ENCODE data around the gene RAPH1. TPM values are rescaled to one million over a fixed set of nuclear protein-coding genes. Genes with fewer than 3 reads are reported as not detected.
A peak's percentile ranks its signal among the peaks of the same experiment; 100 is the strongest.

Gene RAPH1
- polyA plus RNA-seq, 1 donor from 2014 or later = 13.9 TPM

DNA sequence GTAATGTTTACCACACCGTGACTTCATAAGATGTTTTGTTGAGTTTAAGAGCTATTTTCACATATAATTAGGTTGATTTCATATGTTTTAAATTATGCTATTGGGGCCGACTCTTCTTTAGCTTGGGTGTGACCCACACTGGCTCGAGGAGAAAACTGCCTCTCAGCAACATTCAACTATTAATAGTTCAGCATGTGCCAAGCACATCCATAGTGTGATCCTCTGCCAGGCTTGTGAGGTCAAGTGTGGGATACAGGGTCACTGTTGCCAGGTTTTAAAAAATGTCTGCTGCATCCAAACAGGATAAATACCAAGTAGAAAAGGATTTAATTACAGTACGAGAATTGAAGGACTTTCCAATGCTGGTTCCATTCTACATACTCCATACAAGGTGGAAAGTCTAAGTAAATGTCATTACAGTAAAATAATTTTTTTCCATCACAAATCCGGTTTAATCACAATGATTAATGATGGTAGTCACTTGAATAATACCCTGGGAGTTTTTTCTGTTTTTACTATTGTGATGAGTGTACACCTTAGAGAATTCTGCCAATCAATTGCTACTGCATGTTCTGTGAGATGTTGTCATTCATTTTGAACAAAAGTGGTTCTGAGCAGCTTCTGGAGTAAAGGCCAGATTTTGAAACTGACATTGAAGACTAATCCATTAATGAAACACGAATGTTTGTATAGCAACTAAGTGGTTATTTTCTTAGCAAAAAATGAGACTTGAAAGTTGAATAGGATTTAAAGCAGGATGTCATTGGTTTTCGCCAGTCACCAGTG is 122.4 kb downstream of the RAPH1 start:
- Histone ChIP-seq H4K20me1 (ENCODE audit: insufficient read depth) (no peaks in the 10 kb centered on the region), H3F3A (ENCODE audit: insufficient read depth, low read length, poor library complexity, severe bottlenecking) (no peaks in the 10 kb centered on the region), H3K27me3 (ENCODE audit: insufficient read depth, low read depth, low read length) (no peaks in the 10 kb centered on the region), H3K4me3 (ENCODE audit: low read length) (no peak overlapping the region), H3K79me2 (replicated peaks; ENCODE audit: insufficient read depth, low read length) (no peaks in the 10 kb centered on the region), H3K36me3 (ENCODE audit: insufficient read depth, low read length) (peaks cover 12% of the 10 kb centered on the region), H3K9me3 (ENCODE audit: low read length) (no peaks in the 10 kb centered on the region), H3K9me2 (ENCODE audit: insufficient read depth, low read length) (no peaks in the 10 kb centered on the region), H2AFZ (ENCODE audit: low read depth, low read length) (no peak overlapping the region), H3K27ac (ENCODE audit: low read length) (no peak overlapping the region), H3K4me2 (ENCODE audit: low read length) (no peak overlapping the region), H3K9ac (ENCODE audit: low read length) (no peak overlapping the region)
- TF ChIP-seq POLR2AphosphoS5 (IDR thresholded peaks at IDR 0.05) = peak; percentile 20
- no peak for TF ChIP-seq TAF1 (IDR thresholded peaks at IDR 0.05; ENCODE audit: low read depth)
- TF ChIP-seq EP300 (conservative IDR thresholded peaks at IDR 0.05; ENCODE audit: poor library complexity, severe bottlenecking) = peak; percentile 34
- no peak for TF ChIP-seq REST (IDR thresholded peaks at IDR 0.05; ENCODE audit: borderline replicate concordance)

GRCh38 chr2:203407496-203407895 is 127.6 kb downstream of the RAPH1 start:
- no peaks in the 10 kb centered on the region for H3K9me3 ChIP-seq (ENCODE audit: low read length)
- no peaks in the 10 kb centered on the region for H3K79me2 ChIP-seq (replicated peaks; ENCODE audit: insufficient read depth, low read length)
- H3K36me3 ChIP-seq (ENCODE audit: insufficient read depth, low read length) = peaks cover 7% of the 10 kb centered on the region
- H3K9me2 ChIP-seq (ENCODE audit: insufficient read depth, low read length) = no peaks in the 10 kb centered on the region
- H3K27me3 ChIP-seq (ENCODE audit: insufficient read depth, low read depth, low read length) = no peaks in the 10 kb centered on the region
- no peaks in the 10 kb centered on the region for H4K20me1 ChIP-seq (ENCODE audit: insufficient read depth)
- no peak overlapping the region for H3K9ac ChIP-seq (ENCODE audit: low read length)
- no peaks in the 10 kb centered on the region for H3F3A ChIP-seq (ENCODE audit: insufficient read depth, low read length, poor library complexity, severe bottlenecking)
- H3K4me2 ChIP-seq (ENCODE audit: low read length) = no peak overlapping the region
- no peak overlapping the region for H3K4me3 ChIP-seq (ENCODE audit: low read length)
- no peak for TF ChIP-seq REST (IDR thresholded peaks at IDR 0.05; ENCODE audit: borderline replicate concordance)
- H2AFZ ChIP-seq (ENCODE audit: low read depth, low read length) = no peak overlapping the region
- no peak overlapping the region for H3K27ac ChIP-seq (ENCODE audit: low read length)

DNA sequence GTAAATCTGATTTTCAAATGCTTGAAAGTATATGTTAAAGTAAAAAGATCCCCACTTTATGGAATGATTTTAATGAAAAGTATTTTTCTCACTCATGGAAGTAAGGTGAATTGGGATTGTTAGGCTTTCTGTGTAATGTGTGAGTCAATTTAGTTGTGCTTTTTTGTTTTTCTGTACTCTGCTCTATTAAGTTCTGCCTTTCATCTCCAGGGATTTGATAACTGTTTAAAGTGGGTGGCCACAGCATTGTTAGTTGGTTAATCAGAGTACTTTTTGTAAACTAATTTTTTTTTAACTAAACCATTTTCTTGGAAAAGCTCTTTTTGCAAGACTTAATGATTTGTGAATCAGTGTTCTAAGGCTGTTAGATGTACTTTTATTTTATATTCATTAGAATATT is 130.1 kb downstream of the RAPH1 start:
- H3K9me2 ChIP-seq (ENCODE audit: insufficient read depth, low read length) = no peaks in the 10 kb centered on the region
- no peaks in the 10 kb centered on the region for H3K9me3 ChIP-seq (ENCODE audit: low read length)
- no peaks in the 10 kb centered on the region for H4K20me1 ChIP-seq (ENCODE audit: insufficient read depth)
- H3F3A ChIP-seq (ENCODE audit: insufficient read depth, low read length, poor library complexity, severe bottlenecking) = no peaks in the 10 kb centered on the region
- H3K9ac ChIP-seq (ENCODE audit: low read length) = no peak overlapping the region
- no peak overlapping the region for H3K4me3 ChIP-seq (ENCODE audit: low read length)
- no peaks in the 10 kb centered on the region for H3K79me2 ChIP-seq (replicated peaks; ENCODE audit: insufficient read depth, low read length)
- no peaks in the 10 kb centered on the region for H3K27me3 ChIP-seq (ENCODE audit: insufficient read depth, low read depth, low read length)
- no peak overlapping the region for H3K27ac ChIP-seq (ENCODE audit: low read length)
- H2AFZ ChIP-seq (ENCODE audit: low read depth, low read length) = no peak overlapping the region
- H3K36me3 ChIP-seq (ENCODE audit: insufficient read depth, low read length) = peaks cover 6% of the 10 kb centered on the region
- no peak overlapping the region for H3K4me2 ChIP-seq (ENCODE audit: low read length)
- no peak for TF ChIP-seq SMC3 (conservative IDR thresholded peaks at IDR 0.05; ENCODE audit: poor library complexity)
- TF ChIP-seq RAD21 (conservative IDR thresholded peaks at IDR 0.05) = no peak
- TF ChIP-seq EP300 (conservative IDR thresholded peaks at IDR 0.05; ENCODE audit: poor library complexity, severe bottlenecking) = no peak
- TF ChIP-seq EZH2 (IDR thresholded peaks at IDR 0.05; ENCODE audit: borderline replicate concordance, insufficient read depth, low read length, poor library complexity, severe bottlenecking) = no peak
- no peak for TF ChIP-seq TAF1 (IDR thresholded peaks at IDR 0.05; ENCODE audit: low read depth)
- no peak for TF ChIP-seq CTCF (IDR thresholded peaks at IDR 0.05; ENCODE audit: poor library complexity, severe bottlenecking)
- no peak for TF ChIP-seq REST (IDR thresholded peaks at IDR 0.05; ENCODE audit: borderline replicate concordance)
